CD4-positive, alpha-beta T cell treated with Interleukin-4 for 1 hour (primary cell): ENCODE measurements around the gene PPP3R1.

Source experiments
- DNase-seq, 2 donors: peaks; one replicate each; pipeline ENCODE4 v3.0.0-alpha.2; 2020 to 2022

The PPP3R1 gene

GRCh38 chr2:68256093-68256450 lies 3.7 kb upstream of the PPP3R1 start:
- no peak for DNase-seq

GRCh38 chr2:68253219-68254068 lies 1.1 kb upstream of the PPP3R1 start:
- DNase-seq = peak; percentile 18 to 65

GRCh38 chr2:68251855-68252399 lies 405 bp downstream of the PPP3R1 start:
- peak in 1 of 2 donors; percentile 25 for DNase-seq

GRCh38 chr2:68251187-68251854 lies 1.0 kb downstream of the PPP3R1 start:
- DNase-seq = peak; percentile 88 to 91

- DNase-seq = no peak
Observed at GRCh38 chr2:68250652-68251186, 1.6 kb downstream of the PPP3R1 start.

- DNase-seq = no peak
Observed at GRCh38 chr2:68250196-68250595, 2.1 kb downstream of the PPP3R1 start.

GRCh38 chr2:68248806-68249205 lies 3.5 kb downstream of the PPP3R1 start:
- DNase-seq = no peak

- DNase-seq = no peak
Observed at GRCh38 chr2:68248361-68248760, 4.0 kb downstream of the PPP3R1 start.

GRCh38 chr2:68246396-68246795 lies 5.9 kb downstream of the PPP3R1 start:
- DNase-seq = no peak

GRCh38 chr2:68245672-68246071 lies 6.7 kb downstream of the PPP3R1 start:
- DNase-seq = no peak

GRCh38 chr2:68245066-68245465 lies 7.3 kb downstream of the PPP3R1 start:
- no peak for DNase-seq

GRCh38 chr2:68244456-68244855 lies 7.9 kb downstream of the PPP3R1 start:
- no peak for DNase-seq

GRCh38 chr2:68241732-68242131 lies 10.6 kb downstream of the PPP3R1 start:
- DNase-seq = no peak

- DNase-seq = no peak
Observed at GRCh38 chr2:68240446-68240845, 11.9 kb downstream of the PPP3R1 start.

GRCh38 chr2:68238955-68239822 lies 13.1 kb downstream of the PPP3R1 start:
- no peak for DNase-seq

- no peak for DNase-seq
Observed at GRCh38 chr2:68237976-68238580, 14.3 kb downstream of the PPP3R1 start.

- no peak for DNase-seq
Observed at GRCh38 chr2:68237404-68237803, 14.9 kb downstream of the PPP3R1 start.

GRCh38 chr2:68236876-68237275 lies 15.5 kb downstream of the PPP3R1 start:
- DNase-seq = no peak

GRCh38 chr2:68236103-68236734 lies 16.1 kb downstream of the PPP3R1 start:
- DNase-seq = no peak

GRCh38 chr2:68235090-68235489 lies 17.2 kb downstream of the PPP3R1 start:
- DNase-seq = no peak

- DNase-seq = no peak
Observed at GRCh38 chr2:68234405-68234804, 17.9 kb downstream of the PPP3R1 start.

GRCh38 chr2:68231061-68231372 lies 21.3 kb downstream of the PPP3R1 start:
- no peak for DNase-seq
